Measurements from ENCODE around the gene CLEC4F.

Gene CLEC4F

GRCh38 chr2:70820499-70820898 is at the start of gene CLEC4F:
CLEC4F (minus strand) TSS chr2:70820599; CDS start chr2:70820523, 76 bp downstream.
- no peak for DNase-seq

GRCh38 chr2:70868970-70869369 is 48.6 kb upstream of the CLEC4F start:
- DNase-seq: no peak

- DNase-seq: no peak
Observed at GRCh38 chr2:70861777-70862625, 41.6 kb upstream of the CLEC4F start.

GRCh38 chr2:70855667-70856066 is 35.3 kb upstream of the CLEC4F start:
- no peak for DNase-seq

- DNase-seq: no peak
Observed at GRCh38 chr2:70854411-70854810, 34.0 kb upstream of the CLEC4F start.

GRCh38 chr2:70852824-70853223 is 32.4 kb upstream of the CLEC4F start:
- no peak for DNase-seq

- no peak for DNase-seq
Observed at GRCh38 chr2:70851704-70852103, 31.3 kb upstream of the CLEC4F start.

- DNase-seq: no peak
Observed at GRCh38 chr2:70850925-70851324, 30.5 kb upstream of the CLEC4F start.

- no peak for DNase-seq
Observed at GRCh38 chr2:70842401-70842800, 22.0 kb upstream of the CLEC4F start.

- DNase-seq: no peak
Observed at GRCh38 chr2:70837980-70838925, 17.9 kb upstream of the CLEC4F start.

- no peak for DNase-seq
Observed at GRCh38 chr2:70835643-70836042, 15.2 kb upstream of the CLEC4F start, which contains the start of gene CD207. CD207 (minus strand) TSS chr2:70835816; CDS start chr2:70835776, 40 bp downstream.

GRCh38 chr2:70834881-70835280 is 14.5 kb upstream of the CLEC4F start:
- DNase-seq: no peak

- DNase-seq: no peak
Observed at GRCh38 chr2:70834106-70834505, 13.7 kb upstream of the CLEC4F start.

- DNase-seq: no peak
Observed at GRCh38 chr2:70833246-70833645, 12.8 kb upstream of the CLEC4F start.

- DNase-seq: no peak
Observed at GRCh38 chr2:70832386-70832785, 12.0 kb upstream of the CLEC4F start.

- DNase-seq: no peak
Observed at GRCh38 chr2:70831861-70832260, 11.5 kb upstream of the CLEC4F start.

- DNase-seq: no peak
Observed at GRCh38 chr2:70830366-70830765, 10.0 kb upstream of the CLEC4F start.

- DNase-seq: no peak
Observed at GRCh38 chr2:70829916-70830315, 9.5 kb upstream of the CLEC4F start.

GRCh38 chr2:70828914-70829824 is 8.8 kb upstream of the CLEC4F start:
- DNase-seq: no peak

GRCh38 chr2:70828115-70828514 is 7.7 kb upstream of the CLEC4F start:
- DNase-seq: no peak

- DNase-seq: no peak
Observed at GRCh38 chr2:70827388-70827787, 7.0 kb upstream of the CLEC4F start.

- DNase-seq: no peak
Observed at GRCh38 chr2:70826696-70827350, 6.4 kb upstream of the CLEC4F start.

Measured in T1000 (cell line).